Activated T-cell treated with anti-CD3 and anti-CD28 coated beads, Interleukin-2, amount 50 U/mL, for 4 hours (primary cell): Measurements from ENCODE around the gene CAPZB. TPM values are rescaled to one million over a fixed set of nuclear protein-coding genes. Genes with fewer than 3 reads are reported as not detected.

ENCODE experiments used
- ATAC-seq, 2 donors: fragments of 200-7000 bp; cut with Tn5 transposase; one replicate each; pipeline ENCODE4 v1.10.0; 2021
- DNase-seq: peaks from one replicate; pipeline ENCODE4 v3.0.0-alpha.2; 2020
- H3K27me3 Mint-ChIP-seq: one replicate; pipeline ENCODE4 v1.8.0; 2021; ENCODE audit warnings: low read depth, mixed read lengths
- H3K36me3 Mint-ChIP-seq: one replicate; pipeline ENCODE4 v1.8.0; 2022; ENCODE audit warnings: mixed read lengths; ENCODE audit not compliant: insufficient read depth
- H3K4me1 Mint-ChIP-seq: one replicate; pipeline ENCODE4 v1.8.0; 2021; ENCODE audit warnings: low read depth, mixed read lengths
- H3K4me3 Mint-ChIP-seq: one replicate; pipeline ENCODE4 v1.8.0; 2021; ENCODE audit warnings: mild to moderate bottlenecking, moderate library complexity, mixed read lengths
- H3K9me3 Mint-ChIP-seq: one replicate; pipeline ENCODE4 v1.8.0; 2021; ENCODE audit warnings: mixed read lengths
- total RNA-seq, 3 donors: library from RNA; stranded (reverse); gene quantifications; one replicate each; pipeline ENCODE4 v1.2.1, GENCODE V29; 2021

Gene CAPZB
- total RNA-seq, 3 donors from 2014 or later: 262 to 285 (median 264) TPM

DNA sequence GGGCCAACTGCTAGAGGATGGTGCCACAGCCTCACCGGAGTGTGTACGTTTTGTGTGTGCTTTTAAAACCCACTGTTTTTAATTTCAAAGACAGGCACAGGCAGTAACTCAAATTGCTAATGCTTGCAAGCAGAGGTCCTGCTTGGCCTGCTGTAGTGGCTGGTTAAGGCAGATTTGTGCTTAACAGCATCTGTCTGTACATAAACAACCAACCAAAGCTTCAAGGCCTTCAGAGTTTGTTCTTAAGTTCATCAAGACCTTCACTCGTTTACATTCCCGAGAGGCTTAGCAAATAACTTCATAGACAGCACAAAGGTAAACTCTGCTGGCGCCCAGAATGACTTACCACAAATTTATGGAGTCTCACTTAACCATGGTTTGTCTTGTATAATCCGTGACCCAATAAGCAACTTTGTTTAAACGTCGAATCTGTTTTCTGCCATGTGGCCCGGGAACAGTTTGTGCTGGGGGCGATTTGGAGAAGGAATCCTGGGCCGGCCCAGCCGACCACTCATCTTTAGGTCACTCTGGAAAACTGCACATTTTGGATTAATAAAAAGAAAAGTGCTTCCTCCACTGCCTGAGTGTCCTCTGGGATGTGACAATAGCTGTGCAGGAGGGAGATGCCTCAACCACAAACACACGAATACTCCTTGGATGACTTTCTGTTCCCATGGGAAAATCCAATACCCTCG, 58.1 kb downstream of the CAPZB start:
- no peaks in the 10 kb centered on the region for H3K36me3 Mint-ChIP-seq

DNA sequence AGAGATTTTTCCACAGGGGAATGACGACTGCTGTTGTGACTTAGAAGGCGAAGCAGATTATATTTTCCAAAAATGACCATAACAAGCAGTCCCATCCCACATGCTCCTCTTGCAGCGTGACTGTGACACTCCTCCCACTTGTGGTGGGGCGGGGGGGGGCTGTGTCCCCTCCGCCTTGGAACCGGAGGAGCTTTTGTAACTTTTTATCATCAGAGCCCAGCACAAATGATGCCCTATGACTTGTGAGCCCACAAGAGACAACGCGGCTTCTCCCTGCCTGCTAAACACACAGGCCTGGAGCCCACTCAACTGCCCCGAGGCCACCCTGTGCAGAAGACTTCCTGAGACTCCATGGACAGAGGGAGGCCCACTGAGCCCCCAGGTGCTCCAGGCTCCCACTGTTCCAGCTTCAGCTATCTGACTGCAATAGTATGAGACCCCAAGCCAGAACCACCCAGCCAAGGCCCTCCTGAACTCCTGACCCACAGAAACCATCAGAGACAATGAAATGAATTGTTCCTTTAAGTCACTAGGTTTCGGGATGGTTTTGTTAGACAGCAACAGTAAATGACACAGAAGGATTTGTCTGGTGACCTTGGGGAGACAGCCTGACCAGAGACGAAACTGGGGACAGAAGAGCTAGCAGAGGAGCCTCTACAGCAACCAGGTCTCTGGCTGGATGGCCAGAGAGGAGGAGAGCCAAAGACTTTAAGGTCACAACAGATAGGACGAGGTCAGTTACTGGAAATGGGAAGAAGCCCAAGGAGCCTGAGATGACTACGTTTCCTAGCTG, 58.8 kb downstream of the CAPZB start:
- no peak for ATAC-seq
- Mint-ChIP-seq H3K4me3 (no peak overlapping the region), H3K36me3 (peaks cover 2% of the 10 kb centered on the region), H3K9me3 (no peaks in the 10 kb centered on the region), H3K4me1 (peaks cover 82% of the 10 kb centered on the region), H3K27me3 (no peaks in the 10 kb centered on the region)
- no peak for DNase-seq

More for the DNA sequence above, 58.1 kb downstream of the CAPZB start:
- no peaks in the 10 kb centered on the region for H3K9me3 Mint-ChIP-seq
- H3K27me3 Mint-ChIP-seq: no peaks in the 10 kb centered on the region
- H3K4me3 Mint-ChIP-seq: no peak overlapping the region
- no peak for DNase-seq
- no peak for ATAC-seq
- H3K4me1 Mint-ChIP-seq: peaks cover 79% of the 10 kb centered on the region

DNA sequence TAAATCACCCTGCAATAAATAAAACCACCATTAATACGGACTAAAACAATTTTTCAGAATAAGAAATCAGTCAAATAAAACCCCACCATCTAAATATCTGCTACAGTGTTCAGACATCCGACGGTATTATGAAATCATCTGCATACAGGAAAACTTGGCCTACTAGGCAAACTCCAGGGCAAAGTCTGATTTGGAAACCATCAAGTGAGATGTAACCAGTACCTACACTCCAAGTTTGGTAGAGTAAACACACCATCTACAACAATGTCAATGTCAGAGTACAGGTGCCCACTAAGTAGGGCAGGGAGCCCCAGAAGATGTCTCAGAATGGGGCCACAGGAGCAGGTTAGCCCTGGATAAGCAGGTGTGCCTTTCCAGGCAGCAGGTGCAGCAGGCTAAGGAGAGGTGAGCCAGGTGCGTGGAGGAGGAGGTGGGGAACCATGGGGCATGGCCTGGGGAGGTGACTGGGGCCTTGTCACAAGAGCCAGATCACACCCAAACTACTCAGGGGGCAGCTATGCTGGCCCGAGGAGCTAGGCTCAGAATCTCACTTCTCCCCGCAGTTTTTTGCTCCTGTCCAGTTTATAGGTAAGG, 59.6 kb downstream of the CAPZB start:
- Mint-ChIP-seq H3K9me3 (no peaks in the 10 kb centered on the region), H3K4me3 (no peak overlapping the region), H3K27me3 (no peaks in the 10 kb centered on the region), H3K36me3 (peaks cover 2% of the 10 kb centered on the region), H3K4me1 (peaks cover 85% of the 10 kb centered on the region)
- DNase-seq (no peak), ATAC-seq (no peak)

DNA sequence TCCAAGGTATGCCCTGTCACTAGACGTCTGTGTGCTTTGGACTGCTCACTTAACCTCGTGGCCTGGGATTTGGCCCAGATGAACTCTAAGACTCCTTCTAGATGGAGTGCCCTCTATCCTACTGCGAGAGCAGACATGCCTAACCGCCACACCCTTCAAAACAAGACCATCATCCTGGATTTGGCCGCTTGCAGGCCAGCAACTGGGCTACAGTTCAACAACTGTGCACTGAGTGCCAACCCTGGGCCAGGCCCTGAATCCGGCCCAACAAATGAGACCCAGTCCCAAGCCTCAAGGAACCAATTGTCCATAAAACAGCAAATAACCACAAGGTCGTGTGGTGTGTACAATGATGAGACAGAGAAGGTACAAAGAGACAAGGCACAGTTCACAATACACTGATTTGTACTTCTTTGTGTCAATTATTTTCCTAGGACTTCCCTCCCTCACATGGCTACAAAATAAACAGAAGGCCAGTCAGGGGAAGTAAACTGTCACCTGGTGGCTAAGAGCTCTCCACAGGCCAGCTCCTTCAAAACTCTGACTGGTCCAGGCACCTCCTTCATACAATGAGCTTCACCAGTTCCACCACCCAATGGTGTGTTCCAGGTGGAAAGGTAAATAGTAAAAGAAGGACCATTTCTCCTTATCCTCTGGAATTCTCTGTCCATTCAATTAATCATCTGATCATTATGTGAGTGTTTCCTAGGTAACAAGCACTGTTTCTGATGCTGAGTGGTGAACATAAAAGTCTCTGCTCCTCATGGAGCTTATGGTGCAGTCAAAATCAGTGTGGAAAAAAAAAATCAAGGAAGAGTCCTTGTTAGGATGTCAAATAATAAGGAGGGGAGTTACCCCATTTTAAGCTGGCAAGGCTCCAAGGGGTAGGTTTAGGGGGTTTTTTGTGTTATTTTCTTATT, 60.4 kb downstream of the CAPZB start:
- Mint-ChIP-seq H3K36me3 (peaks cover 2% of the 10 kb centered on the region), H3K4me3 (no peak overlapping the region), H3K9me3 (no peaks in the 10 kb centered on the region), H3K4me1 (peaks cover 80% of the 10 kb centered on the region), H3K27me3 (no peaks in the 10 kb centered on the region)
- ATAC-seq (no peak), DNase-seq (no peak)

DNA sequence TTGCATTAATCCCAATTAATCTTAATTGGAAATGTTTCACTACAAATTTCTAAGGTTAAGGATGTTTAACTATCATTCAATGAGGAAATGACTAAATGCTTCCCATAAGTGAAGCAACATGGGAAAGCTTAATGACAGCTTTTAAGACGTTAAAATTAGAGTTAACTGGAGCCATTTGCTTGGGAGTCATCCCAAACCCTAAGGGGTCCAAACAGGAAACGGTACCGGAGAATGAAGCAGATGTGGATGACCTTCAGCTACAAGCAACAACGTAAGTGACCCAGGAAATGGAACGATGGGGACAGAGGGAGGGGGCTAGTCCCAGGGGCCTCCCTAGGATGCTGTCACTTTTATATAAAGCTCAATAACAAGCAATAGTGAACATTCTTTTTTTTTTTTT, 62.2 kb downstream of the CAPZB start:
- H3K27me3 Mint-ChIP-seq: no peaks in the 10 kb centered on the region
- DNase-seq (no peak), ATAC-seq (no peak)
- peaks cover 75% of the 10 kb centered on the region for H3K4me1 Mint-ChIP-seq
- no peak overlapping the region for H3K4me3 Mint-ChIP-seq
- H3K36me3 Mint-ChIP-seq: peaks cover 14% of the 10 kb centered on the region
- no peaks in the 10 kb centered on the region for H3K9me3 Mint-ChIP-seq

DNA sequence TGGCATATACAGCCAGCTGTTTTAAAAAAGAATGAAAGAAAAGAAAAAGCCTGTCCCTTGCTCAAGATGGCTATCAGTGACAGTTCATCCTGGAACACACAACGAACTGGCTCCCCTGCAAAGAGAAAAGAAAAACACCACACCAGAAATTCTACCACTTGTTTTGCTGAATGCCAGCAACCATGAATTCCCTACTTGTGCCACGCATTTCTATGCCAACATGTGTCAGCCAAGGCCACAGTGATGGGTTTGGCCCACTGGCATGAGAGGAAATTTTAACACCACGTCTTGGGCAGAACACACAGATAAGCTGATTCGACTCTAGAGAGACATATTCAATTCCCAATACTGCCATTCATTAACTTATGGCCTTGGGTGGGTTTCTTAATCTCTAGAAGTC, 64.0 kb downstream of the CAPZB start:
- Mint-ChIP-seq H3K4me1 (peaks cover 73% of the 10 kb centered on the region), H3K27me3 (no peaks in the 10 kb centered on the region), H3K4me3 (no peak overlapping the region), H3K9me3 (no peaks in the 10 kb centered on the region), H3K36me3 (peaks cover 23% of the 10 kb centered on the region)
- no peak for ATAC-seq
- no peak for DNase-seq

DNA sequence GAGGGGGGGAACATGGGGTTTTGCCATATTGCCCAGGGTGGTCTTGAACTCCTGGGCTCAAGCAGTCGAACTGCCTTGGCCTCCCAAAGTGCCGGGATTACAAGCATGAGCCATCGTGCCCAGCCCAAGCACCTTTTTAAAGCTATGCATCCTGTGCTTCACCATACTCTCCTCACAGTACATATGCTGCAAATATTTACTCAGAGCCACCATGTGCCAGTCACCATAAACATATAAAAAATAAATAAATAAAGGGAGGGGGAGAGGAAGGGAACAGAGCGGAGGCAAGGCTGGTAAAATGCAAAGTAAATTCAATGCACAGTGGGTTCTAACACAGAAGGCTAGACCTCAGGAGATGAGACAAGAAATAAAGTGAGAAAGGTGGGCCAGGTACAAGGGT, 64.7 kb downstream of the CAPZB start:
- Mint-ChIP-seq H3K36me3 (peaks cover 26% of the 10 kb centered on the region), H3K4me3 (no peak overlapping the region), H3K27me3 (no peaks in the 10 kb centered on the region), H3K9me3 (no peaks in the 10 kb centered on the region), H3K4me1 (peaks cover 68% of the 10 kb centered on the region)
- DNase-seq (no peak), ATAC-seq (no peak)

DNA sequence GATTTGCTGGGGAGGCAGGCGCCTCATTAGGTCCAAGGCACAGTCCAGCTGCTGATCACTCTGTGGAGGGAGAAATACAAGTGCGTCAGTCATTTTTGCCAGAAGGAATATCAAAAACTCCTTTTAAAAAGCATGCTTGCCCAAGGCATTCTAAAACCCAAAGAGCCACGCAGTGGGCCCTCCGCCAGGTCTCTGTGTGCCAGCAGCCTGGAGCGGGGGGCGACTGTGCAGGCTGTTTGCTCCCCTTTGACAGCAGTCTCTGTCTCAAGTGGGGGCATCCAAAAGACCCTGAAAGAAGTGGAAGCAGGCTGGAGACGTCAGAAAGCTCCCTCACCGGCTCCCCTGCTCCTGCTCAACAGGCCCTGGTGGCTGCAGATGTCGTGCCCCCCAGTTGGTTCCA, 65.6 kb downstream of the CAPZB start:
- DNase-seq: no peak
- Mint-ChIP-seq H3K36me3 (peaks cover 29% of the 10 kb centered on the region), H3K27me3 (no peaks in the 10 kb centered on the region), H3K4me1 (peaks cover 67% of the 10 kb centered on the region), H3K4me3 (no peak overlapping the region), H3K9me3 (no peaks in the 10 kb centered on the region)
- ATAC-seq: no peak

DNA sequence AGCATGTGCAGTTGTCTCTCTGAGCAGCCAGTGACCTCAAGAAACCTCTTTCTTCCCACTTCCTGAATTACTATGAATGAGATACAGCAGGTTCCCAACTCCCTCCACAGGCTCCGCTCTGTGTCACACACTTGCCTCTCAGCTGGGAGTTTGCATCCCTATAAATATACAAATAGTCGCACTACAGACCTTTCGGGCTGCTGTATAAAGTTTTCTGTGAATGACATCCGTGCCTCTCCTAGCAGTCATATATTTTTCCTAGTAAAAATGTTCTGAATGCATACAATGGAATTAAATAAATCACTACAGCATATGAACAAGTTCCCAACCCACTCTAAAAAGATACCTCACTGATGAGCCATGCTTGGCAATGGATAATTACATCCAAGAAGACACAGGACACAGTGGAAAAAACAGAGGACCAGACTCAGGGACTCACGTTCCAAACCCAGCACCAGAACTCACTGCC, 66.8 kb downstream of the CAPZB start:
- no peaks in the 10 kb centered on the region for H3K27me3 Mint-ChIP-seq
- no peak overlapping the region for H3K4me3 Mint-ChIP-seq
- DNase-seq (no peak), ATAC-seq (no peak)
- H3K4me1 Mint-ChIP-seq: peaks cover 67% of the 10 kb centered on the region
- H3K36me3 Mint-ChIP-seq: peaks cover 31% of the 10 kb centered on the region
- H3K9me3 Mint-ChIP-seq: no peaks in the 10 kb centered on the region

DNA sequence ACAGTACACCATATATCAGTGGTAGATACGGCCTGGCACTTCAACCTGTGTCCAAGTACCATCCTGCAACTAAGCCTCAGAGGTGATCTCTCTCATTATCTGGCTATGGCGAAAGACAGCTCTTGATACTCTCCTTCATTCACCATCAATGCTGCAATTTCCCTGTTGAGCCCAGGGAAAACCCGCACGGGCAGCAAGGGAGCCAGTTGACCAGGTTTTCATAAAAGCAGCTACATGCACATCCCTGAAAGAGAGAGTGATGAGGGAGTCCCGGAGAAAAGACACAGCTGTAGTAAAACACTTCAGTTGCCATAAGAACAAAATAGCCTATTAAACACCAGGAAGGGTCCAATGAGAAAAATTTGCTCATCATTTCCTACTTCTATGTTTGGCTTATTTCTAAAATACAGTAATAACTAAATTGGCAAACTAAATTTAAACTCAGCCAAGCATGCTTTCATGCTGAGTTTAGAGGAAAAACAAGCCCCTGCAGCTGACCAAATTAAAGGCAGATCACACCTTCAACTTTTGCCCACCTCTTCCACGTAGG, 68.3 kb downstream of the CAPZB start:
- H3K27me3 Mint-ChIP-seq: no peaks in the 10 kb centered on the region
- H3K36me3 Mint-ChIP-seq: peaks cover 33% of the 10 kb centered on the region
- H3K4me1 Mint-ChIP-seq: peaks cover 65% of the 10 kb centered on the region
- H3K4me3 Mint-ChIP-seq: no peak overlapping the region
- ATAC-seq: no peak
- DNase-seq: no peak
- H3K9me3 Mint-ChIP-seq: no peaks in the 10 kb centered on the region

DNA sequence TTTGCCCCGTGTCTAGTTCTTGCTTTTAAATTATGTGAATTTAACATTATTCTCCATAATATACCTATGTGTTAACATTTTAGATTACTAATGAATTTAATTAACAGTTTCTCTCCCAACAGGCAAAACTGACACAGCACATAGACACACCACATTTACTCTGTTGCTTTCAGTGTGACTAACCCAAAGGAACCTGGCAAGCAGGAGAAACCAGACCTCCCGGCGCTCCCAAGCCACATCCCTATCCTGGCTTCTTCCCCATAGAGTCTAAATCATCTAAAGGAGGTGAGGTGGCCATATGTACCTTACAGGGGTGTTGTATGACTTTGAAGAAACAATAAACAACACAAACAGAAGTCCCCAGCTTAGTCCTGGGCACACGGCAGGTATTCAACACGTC, 69.2 kb downstream of the CAPZB start:
- no peak for ATAC-seq
- Mint-ChIP-seq H3K27me3 (no peaks in the 10 kb centered on the region), H3K9me3 (no peaks in the 10 kb centered on the region), H3K36me3 (peaks cover 31% of the 10 kb centered on the region), H3K4me1 (peaks cover 65% of the 10 kb centered on the region), H3K4me3 (no peak overlapping the region)
- no peak for DNase-seq

DNA sequence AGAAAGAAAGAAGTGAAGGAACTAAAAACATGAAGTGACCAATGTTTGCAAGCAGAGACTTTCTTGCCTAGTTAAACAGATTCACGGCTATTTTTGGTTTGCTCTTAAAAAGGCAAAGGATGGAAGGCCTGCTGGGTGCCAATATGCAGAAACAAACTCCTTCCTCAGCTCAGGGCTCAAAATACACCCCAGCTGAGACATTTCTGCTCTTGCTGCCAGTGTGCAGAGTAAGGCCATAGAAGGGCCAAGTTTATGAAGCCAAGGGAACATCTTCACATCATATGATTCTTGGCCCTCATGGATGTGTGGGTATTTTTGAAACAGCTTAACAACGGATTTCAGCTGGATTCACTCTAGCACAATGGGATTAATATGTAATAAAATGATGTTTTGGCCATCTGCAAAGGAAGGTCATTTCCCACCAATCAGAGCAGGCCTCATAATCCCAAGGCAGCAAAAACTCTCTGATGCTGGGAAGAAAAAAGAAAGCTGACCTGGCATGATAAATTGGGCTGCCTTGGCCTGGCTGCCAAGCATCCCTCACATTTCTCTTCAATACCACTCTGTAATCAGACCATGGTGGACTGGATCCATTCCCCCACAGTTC, 70.7 kb downstream of the CAPZB start:
- Mint-ChIP-seq H3K27me3 (no peaks in the 10 kb centered on the region), H3K4me3 (no peak overlapping the region), H3K4me1 (peaks cover 68% of the 10 kb centered on the region), H3K36me3 (peaks cover 33% of the 10 kb centered on the region), H3K9me3 (no peaks in the 10 kb centered on the region)
- DNase-seq (no peak), ATAC-seq (no peak)

DNA sequence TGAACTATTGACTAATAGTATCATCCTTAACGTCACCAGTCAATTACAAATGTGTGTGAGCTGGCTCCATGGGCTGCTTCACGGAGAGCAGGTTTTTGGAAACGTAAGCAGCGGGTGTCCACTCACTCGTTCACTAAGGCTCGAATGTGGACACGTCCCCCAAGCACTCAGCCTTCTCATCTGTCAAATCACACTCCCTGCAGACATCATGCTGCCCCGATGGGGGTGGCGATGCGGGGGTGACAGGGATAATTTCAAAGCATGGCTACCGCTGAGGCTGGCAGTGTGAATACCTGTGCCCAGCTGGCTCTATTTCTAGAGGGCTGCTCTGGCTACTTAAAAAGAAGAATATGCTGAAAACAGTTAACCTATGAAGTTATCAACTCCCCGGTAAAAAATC, 71.3 kb downstream of the CAPZB start:
- peaks cover 28% of the 10 kb centered on the region for H3K36me3 Mint-ChIP-seq
- DNase-seq: no peak
- H3K9me3 Mint-ChIP-seq: no peaks in the 10 kb centered on the region
- no peak for ATAC-seq
- no peak overlapping the region for H3K4me3 Mint-ChIP-seq
- peaks cover 69% of the 10 kb centered on the region for H3K4me1 Mint-ChIP-seq
- H3K27me3 Mint-ChIP-seq: no peaks in the 10 kb centered on the region
